PC-3 (cell line): Measurements from ENCODE around the gene PTGER3.

ENCODE experiments used
- EZH2 ChIP-seq: fragments of 300-600 bp; sonication (generic); IDR thresholded peaks from one replicate; pipeline ENCODE4 v1.6.1; 2017; ENCODE audit warnings: antibody characterized with exemption, mild to moderate bottlenecking, low read length; ENCODE audit not compliant: unreplicated experiment
- EZH2phosphoT487 ChIP-seq: fragments of 300-600 bp; sonication (generic); IDR thresholded peaks from 2 replicates; pipeline ENCODE4 v1.6.1; 2018; ENCODE audit warnings: mild to moderate bottlenecking, antibody characterized with exemption, low read length, borderline replicate concordance
- TF ChIP-seq, protein P1 (sequence below): fragments of 300-600 bp; sonication (generic); conservative IDR thresholded peaks from 2 replicates; pipeline ENCODE4 v1.5.1; 2017; ENCODE audit warnings: antibody characterized with exemption, low read depth, mild to moderate bottlenecking, low read length

GRCh38 chr1:71080739-71081696, 33.4 kb upstream of the PTGER3 start, which contains the start of gene ZRANB2:
- TF ChIP-seq, protein P1, sequence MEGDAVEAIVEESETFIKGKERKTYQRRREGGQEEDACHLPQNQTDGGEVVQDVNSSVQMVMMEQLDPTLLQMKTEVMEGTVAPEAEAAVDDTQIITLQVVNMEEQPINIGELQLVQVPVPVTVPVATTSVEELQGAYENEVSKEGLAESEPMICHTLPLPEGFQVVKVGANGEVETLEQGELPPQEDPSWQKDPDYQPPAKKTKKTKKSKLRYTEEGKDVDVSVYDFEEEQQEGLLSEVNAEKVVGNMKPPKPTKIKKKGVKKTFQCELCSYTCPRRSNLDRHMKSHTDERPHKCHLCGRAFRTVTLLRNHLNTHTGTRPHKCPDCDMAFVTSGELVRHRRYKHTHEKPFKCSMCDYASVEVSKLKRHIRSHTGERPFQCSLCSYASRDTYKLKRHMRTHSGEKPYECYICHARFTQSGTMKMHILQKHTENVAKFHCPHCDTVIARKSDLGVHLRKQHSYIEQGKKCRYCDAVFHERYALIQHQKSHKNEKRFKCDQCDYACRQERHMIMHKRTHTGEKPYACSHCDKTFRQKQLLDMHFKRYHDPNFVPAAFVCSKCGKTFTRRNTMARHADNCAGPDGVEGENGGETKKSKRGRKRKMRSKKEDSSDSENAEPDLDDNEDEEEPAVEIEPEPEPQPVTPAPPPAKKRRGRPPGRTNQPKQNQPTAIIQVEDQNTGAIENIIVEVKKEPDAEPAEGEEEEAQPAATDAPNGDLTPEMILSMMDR, result peak; percentile 81
- no peak for TF ChIP-seq EZH2phosphoT487
- no peak for TF ChIP-seq EZH2
